HL-60 (cell line): ENCODE data around the gene USB1.

ENCODE experiments used
- GABPA ChIP-seq: IDR thresholded peaks from 2 replicates; pipeline ENCODE4 v1.6.1; 2012; ENCODE audit warnings: low read depth
- POLR2AphosphoS5 ChIP-seq: IDR thresholded peaks from 2 replicates; pipeline ENCODE4 v1.6.1; 2012; ENCODE audit warnings: low read depth
- TF ChIP-seq, protein P1 (sequence below): IDR thresholded peaks from one replicate; pipeline ENCODE4 v1.5.1; 2011; ENCODE audit warnings: low read length, control low read depth, inconsistent platforms; ENCODE audit not compliant: insufficient read depth

DNA sequence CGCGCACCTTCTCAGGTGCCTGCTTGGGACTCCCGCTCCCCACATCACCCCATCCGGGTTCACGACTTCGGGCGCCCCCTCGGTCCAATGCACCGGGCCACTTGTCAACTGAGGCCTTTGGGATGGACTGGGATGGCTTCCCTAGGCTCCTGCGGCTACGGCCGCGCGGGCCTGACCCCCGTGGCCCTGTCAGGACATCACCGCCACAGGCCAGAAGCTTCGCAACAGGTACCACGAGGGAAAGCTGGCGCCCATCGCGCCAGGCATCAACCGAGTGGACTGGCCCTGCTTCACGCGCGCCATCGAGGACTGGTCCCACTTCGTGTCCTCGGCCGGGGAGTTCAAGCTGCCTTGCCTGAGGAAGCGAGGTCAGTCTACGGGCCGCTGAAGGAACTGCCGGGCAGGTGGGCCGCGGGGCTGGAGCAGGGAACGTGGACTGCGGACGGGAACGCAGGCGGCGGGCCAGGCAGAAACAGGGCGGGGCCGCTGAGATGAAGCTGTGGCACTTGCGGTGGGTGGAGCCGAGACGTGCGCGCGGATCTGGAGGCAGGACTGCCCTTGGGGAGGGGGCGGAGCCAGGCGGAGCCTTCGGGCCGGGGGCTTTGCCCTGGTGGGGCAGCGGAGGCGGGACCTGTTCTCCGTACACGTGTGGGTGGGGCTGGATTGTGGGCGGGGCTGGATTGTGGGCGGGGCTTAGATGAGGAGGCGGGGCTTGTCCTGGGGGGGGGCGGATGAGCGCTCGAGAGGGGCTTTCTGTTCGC, 16.6 kb upstream of the USB1 start:
- TF ChIP-seq, protein P1, sequence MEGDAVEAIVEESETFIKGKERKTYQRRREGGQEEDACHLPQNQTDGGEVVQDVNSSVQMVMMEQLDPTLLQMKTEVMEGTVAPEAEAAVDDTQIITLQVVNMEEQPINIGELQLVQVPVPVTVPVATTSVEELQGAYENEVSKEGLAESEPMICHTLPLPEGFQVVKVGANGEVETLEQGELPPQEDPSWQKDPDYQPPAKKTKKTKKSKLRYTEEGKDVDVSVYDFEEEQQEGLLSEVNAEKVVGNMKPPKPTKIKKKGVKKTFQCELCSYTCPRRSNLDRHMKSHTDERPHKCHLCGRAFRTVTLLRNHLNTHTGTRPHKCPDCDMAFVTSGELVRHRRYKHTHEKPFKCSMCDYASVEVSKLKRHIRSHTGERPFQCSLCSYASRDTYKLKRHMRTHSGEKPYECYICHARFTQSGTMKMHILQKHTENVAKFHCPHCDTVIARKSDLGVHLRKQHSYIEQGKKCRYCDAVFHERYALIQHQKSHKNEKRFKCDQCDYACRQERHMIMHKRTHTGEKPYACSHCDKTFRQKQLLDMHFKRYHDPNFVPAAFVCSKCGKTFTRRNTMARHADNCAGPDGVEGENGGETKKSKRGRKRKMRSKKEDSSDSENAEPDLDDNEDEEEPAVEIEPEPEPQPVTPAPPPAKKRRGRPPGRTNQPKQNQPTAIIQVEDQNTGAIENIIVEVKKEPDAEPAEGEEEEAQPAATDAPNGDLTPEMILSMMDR = no peak
- no peak for TF ChIP-seq GABPA
- TF ChIP-seq POLR2AphosphoS5 = no peak
